ENCODE measurements around the gene DDX49.

DDX49 gene

GRCh38 chr19:18922228-18922985 is 2.9 kb downstream of the DDX49 start:
- H3K27me3 ChIP-seq (ENCODE audit: control insufficient read depth, insufficient read depth, low read length), result no peaks in the 10 kb centered on the region
- peaks cover 3% of the 10 kb centered on the region for H3K4me1 ChIP-seq (ENCODE audit: control insufficient read depth, insufficient read depth, low read length)
- no peak overlapping the region for H3K9ac ChIP-seq (ENCODE audit: low read depth, low read length)
- no peak overlapping the region for H3K4me3 ChIP-seq (ENCODE audit: low read depth, low read length)
- H3K36me3 ChIP-seq (ENCODE audit: control insufficient read depth, insufficient read depth, low read length), result peaks cover 29% of the 10 kb centered on the region
- no peaks in the 10 kb centered on the region for H3K9me3 ChIP-seq (ENCODE audit: control insufficient read depth, insufficient read depth, low read length)

DNA sequence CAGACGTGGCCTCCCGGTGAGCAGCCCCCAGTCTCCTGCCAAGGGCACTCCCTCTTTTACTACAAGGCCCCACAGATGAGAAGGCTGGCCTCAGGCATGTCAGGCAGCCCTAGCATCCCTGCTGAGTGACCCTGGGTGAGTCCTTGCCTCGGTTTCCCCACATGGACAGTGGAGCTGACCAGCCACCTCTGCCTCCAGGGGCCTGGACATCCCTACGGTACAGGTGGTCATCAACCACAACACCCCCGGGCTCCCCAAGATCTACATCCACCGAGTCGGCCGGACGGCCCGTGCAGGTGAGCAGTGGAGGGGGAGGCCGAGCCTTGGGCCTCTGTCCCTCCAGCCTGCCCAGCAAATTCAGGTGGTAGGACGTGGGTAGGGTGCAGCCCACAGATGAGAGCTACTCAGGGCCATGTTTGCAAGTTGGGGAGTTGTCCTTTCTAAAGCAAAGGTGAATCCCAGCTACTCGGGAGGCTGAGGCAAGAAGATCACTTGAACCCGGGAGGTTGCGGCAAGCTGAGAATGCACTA is 5.2 kb downstream of the DDX49 start:
- H3K4me3 ChIP-seq (ENCODE audit: low read depth, low read length), result no peak overlapping the region
- peaks cover 3% of the 10 kb centered on the region for H3K4me1 ChIP-seq (ENCODE audit: control insufficient read depth, insufficient read depth, low read length)
- H3K9ac ChIP-seq (ENCODE audit: low read depth, low read length), result no peak overlapping the region
- H3K27me3 ChIP-seq (ENCODE audit: control insufficient read depth, insufficient read depth, low read length), result no peaks in the 10 kb centered on the region
- no peaks in the 10 kb centered on the region for H3K9me3 ChIP-seq (ENCODE audit: control insufficient read depth, insufficient read depth, low read length)
- H3K36me3 ChIP-seq (ENCODE audit: control insufficient read depth, insufficient read depth, low read length), result peaks cover 42% of the 10 kb centered on the region

DNA sequence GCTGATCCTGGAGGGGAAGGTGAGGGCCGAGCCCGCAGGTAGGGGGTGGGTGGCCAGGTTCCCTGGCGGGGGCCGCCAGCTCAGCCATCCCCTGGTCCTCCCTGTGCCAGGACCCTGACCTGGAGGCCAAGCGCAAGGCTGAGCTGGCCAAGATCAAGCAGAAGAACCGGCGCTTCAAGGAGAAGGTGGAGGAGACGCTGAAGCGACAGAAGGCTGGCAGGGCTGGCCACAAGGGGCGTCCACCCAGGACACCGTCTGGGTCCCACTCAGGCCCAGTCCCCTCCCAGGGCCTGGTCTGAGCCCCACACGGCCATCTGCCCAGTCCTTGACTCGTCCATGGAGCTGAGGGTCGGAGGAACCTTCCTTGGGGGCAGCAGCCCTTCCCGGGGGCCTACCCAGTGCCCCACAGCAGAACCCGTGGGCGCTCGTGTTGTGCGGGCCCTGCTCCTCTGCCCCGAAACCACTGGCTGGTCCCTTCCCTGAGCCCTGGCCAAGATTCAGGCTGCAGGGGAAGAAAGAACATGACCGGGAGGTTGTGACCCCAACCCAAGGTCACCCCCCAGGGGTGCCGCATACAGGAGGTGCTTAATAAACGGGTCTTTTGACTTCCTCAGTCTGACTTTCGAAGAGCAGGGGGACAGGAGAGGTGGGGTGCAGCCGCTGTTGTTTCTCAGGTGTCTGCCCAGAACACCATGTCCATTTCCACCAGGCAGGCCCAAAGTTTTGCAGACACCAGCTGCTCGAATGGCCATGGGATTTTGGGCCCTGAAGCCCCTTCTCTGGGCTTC is 8.7 kb downstream of the DDX49 start:
- Histone ChIP-seq H3K4me3 (ENCODE audit: low read depth, low read length) (no peak overlapping the region), H3K9ac (ENCODE audit: low read depth, low read length) (no peak overlapping the region), H3K4me1 (ENCODE audit: control insufficient read depth, insufficient read depth, low read length) (peaks cover 2% of the 10 kb centered on the region), H3K27me3 (ENCODE audit: control insufficient read depth, insufficient read depth, low read length) (no peaks in the 10 kb centered on the region), H3K9me3 (ENCODE audit: control insufficient read depth, insufficient read depth, low read length) (no peaks in the 10 kb centered on the region), H3K36me3 (ENCODE audit: control insufficient read depth, insufficient read depth, low read length) (peaks cover 40% of the 10 kb centered on the region)

DNA sequence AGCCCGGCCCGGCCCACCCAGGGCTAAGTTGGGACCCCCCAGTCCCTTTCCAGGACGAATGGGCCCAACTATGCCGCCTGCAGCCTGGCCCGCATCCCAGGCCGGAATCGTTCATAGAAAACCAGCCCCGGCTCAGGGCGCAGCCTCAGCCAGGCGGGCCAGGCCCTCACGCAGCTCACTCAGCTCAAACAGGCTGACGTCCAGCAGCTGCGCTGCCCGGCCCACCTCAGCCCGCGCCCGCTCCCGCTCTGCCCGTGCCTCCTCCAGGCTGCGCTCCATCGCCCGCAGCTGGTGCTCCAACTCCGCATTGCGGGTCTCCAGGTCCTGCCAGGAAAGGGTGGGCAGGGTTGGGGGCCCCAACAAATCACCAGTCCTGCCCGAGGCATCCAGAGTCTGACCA is 9.8 kb downstream of the DDX49 start:
- H3K4me3 ChIP-seq (ENCODE audit: low read depth, low read length), result no peak overlapping the region
- no peaks in the 10 kb centered on the region for H3K9me3 ChIP-seq (ENCODE audit: control insufficient read depth, insufficient read depth, low read length)
- H3K27me3 ChIP-seq (ENCODE audit: control insufficient read depth, insufficient read depth, low read length), result no peaks in the 10 kb centered on the region
- H3K9ac ChIP-seq (ENCODE audit: low read depth, low read length), result no peak overlapping the region
- H3K36me3 ChIP-seq (ENCODE audit: control insufficient read depth, insufficient read depth, low read length), result peaks cover 42% of the 10 kb centered on the region
- H3K4me1 ChIP-seq (ENCODE audit: control insufficient read depth, insufficient read depth, low read length), result peaks cover 2% of the 10 kb centered on the region

- Histone ChIP-seq H3K4me3 (ENCODE audit: low read depth, low read length) (peak overlapping the region; percentile 26), H3K36me3 (ENCODE audit: control insufficient read depth, insufficient read depth, low read length) (peaks cover 33% of the 10 kb centered on the region), H3K9me3 (ENCODE audit: control insufficient read depth, insufficient read depth, low read length) (no peaks in the 10 kb centered on the region), H3K27me3 (ENCODE audit: control insufficient read depth, insufficient read depth, low read length) (no peaks in the 10 kb centered on the region), H3K4me1 (ENCODE audit: control insufficient read depth, insufficient read depth, low read length) (peaks cover 2% of the 10 kb centered on the region), H3K9ac (ENCODE audit: low read depth, low read length) (no peak overlapping the region)
Observed at GRCh38 chr19:18931316-18932162, 12.0 kb downstream of the DDX49 start.

- Histone ChIP-seq H3K9me3 (ENCODE audit: control insufficient read depth, insufficient read depth, low read length) (no peaks in the 10 kb centered on the region), H3K36me3 (ENCODE audit: control insufficient read depth, insufficient read depth, low read length) (peaks cover 29% of the 10 kb centered on the region), H3K4me1 (ENCODE audit: control insufficient read depth, insufficient read depth, low read length) (peaks cover 2% of the 10 kb centered on the region), H3K9ac (ENCODE audit: low read depth, low read length) (no peak overlapping the region), H3K4me3 (ENCODE audit: low read depth, low read length) (peak overlapping the region; percentile 69), H3K27me3 (ENCODE audit: control insufficient read depth, insufficient read depth, low read length) (no peaks in the 10 kb centered on the region)
Observed at GRCh38 chr19:18932216-18932841, 12.8 kb downstream of the DDX49 start.

GRCh38 chr19:18933297-18933696 is 13.8 kb downstream of the DDX49 start:
- Histone ChIP-seq H3K4me3 (ENCODE audit: low read depth, low read length) (peak overlapping the region; percentile 59), H3K27me3 (ENCODE audit: control insufficient read depth, insufficient read depth, low read length) (no peaks in the 10 kb centered on the region), H3K9me3 (ENCODE audit: control insufficient read depth, insufficient read depth, low read length) (no peaks in the 10 kb centered on the region), H3K9ac (ENCODE audit: low read depth, low read length) (no peak overlapping the region), H3K36me3 (ENCODE audit: control insufficient read depth, insufficient read depth, low read length) (peaks cover 22% of the 10 kb centered on the region), H3K4me1 (ENCODE audit: control insufficient read depth, insufficient read depth, low read length) (peaks cover 2% of the 10 kb centered on the region)

GRCh38 chr19:18939163-18939562 is 19.6 kb downstream of the DDX49 start:
- no peak overlapping the region for H3K9ac ChIP-seq (ENCODE audit: low read depth, low read length)
- H3K9me3 ChIP-seq (ENCODE audit: control insufficient read depth, insufficient read depth, low read length), result no peaks in the 10 kb centered on the region
- peaks cover 4% of the 10 kb centered on the region for H3K27me3 ChIP-seq (ENCODE audit: control insufficient read depth, insufficient read depth, low read length)
- H3K4me1 ChIP-seq (ENCODE audit: control insufficient read depth, insufficient read depth, low read length), result no peaks in the 10 kb centered on the region
- no peak overlapping the region for H3K4me3 ChIP-seq (ENCODE audit: low read depth, low read length)
- peaks cover 9% of the 10 kb centered on the region for H3K36me3 ChIP-seq (ENCODE audit: control insufficient read depth, insufficient read depth, low read length)

DNA sequence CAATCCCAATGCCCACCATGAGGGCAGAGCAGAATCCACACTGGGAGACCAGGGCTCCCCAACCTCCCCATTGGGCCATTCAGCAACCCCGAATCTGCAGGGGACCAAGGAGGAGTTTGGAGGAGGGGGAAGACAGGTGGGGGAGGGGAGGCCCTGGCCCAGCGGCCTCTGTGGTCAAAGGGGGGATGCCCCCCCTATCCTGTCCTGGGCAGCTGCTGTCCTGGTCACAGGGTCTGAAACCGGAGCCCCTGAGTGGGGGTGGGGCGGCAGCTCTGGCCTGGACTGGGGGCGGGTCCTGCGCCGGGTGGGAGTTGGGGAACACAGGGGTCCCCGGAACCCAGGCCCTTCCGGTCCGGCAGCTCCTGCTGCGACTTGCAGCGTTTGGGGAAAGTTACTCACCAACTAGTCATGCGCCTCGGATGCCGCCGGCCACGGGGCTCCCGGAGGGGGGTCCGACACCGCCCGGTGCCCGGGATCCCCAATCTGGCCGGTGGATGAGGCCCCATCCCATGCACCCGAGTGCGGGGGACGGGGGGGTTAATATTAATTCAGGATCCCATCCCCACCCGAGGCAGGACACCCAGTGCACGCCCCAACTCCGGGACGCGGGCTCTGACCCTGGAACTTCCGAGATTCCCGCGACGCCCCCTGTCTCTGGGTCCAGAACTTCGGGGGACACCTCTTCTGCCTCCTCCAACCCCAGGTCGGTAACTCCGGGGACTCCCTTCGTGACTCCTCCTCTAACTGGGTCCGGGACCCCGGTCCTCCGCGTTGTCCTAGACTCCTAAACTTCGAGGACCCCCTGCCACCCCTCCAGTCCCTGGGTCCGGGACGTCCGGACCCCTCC is 20.6 kb downstream of the DDX49 start:
- Histone ChIP-seq H3K9ac (ENCODE audit: low read depth, low read length) (peak overlapping the region; percentile 60), H3K9me3 (ENCODE audit: control insufficient read depth, insufficient read depth, low read length) (no peaks in the 10 kb centered on the region), H3K4me3 (ENCODE audit: low read depth, low read length) (peak overlapping the region; percentile 75), H3K4me1 (ENCODE audit: control insufficient read depth, insufficient read depth, low read length) (no peaks in the 10 kb centered on the region), H3K36me3 (ENCODE audit: control insufficient read depth, insufficient read depth, low read length) (peaks cover 6% of the 10 kb centered on the region), H3K27me3 (ENCODE audit: control insufficient read depth, insufficient read depth, low read length) (peaks cover 4% of the 10 kb centered on the region)

GRCh38 chr19:18940769-18941627 is 21.5 kb downstream of the DDX49 start, which contains the start of gene HOMER3:
Gene HOMER3, minus strand, starts transcription at chr19:18941217. Its CDS starts 2,235 bp downstream, at chr19:18938982.
- Histone ChIP-seq H3K27me3 (ENCODE audit: control insufficient read depth, insufficient read depth, low read length) (peaks cover 4% of the 10 kb centered on the region), H3K9me3 (ENCODE audit: control insufficient read depth, insufficient read depth, low read length) (no peaks in the 10 kb centered on the region), H3K9ac (ENCODE audit: low read depth, low read length) (peak within 1 kb of the TSS; percentile 60), H3K4me3 (ENCODE audit: low read depth, low read length) (peak within 1 kb of the TSS; percentile 75), H3K4me1 (ENCODE audit: control insufficient read depth, insufficient read depth, low read length) (no peaks in the 10 kb centered on the region), H3K36me3 (ENCODE audit: control insufficient read depth, insufficient read depth, low read length) (peaks cover 6% of the 10 kb centered on the region)

Measured in iPS-15b (cell line).